ENCODE results near the gene ZFYVE1. TPM values are rescaled to one million over a fixed set of nuclear protein-coding genes. Genes with fewer than 3 reads are reported as not detected.

Gene ZFYVE1
- total and polyA plus RNA-seq, 2 of the 13 experiments (the other 11 are each of a cell fraction or from before 2014, with no cell fraction given) = 2.6 to 5.3 TPM

GRCh38 chr14:73000073-73000472, 26.8 kb downstream of the ZFYVE1 start (continued):
- TF ChIP-seq ATF3 (CRISPR knock-in tag; IDR thresholded peaks at IDR 0.05) = no peak

GRCh38 chr14:72999316-72999715, 27.6 kb downstream of the ZFYVE1 start:
- no peak overlapping the region for H3K9ac ChIP-seq (ENCODE audit: insufficient read depth, low read depth, low read length)
- ATAC-seq (no peak), DNase-seq (ENCODE audit: low spot score) (no peak), FAIRE-seq (no peak)
- H3K79me2 ChIP-seq (ENCODE audit: insufficient read depth, low read length) = no peaks in the 10 kb centered on the region
- H3K4me3 ChIP-seq (replicated peaks in 1 of 3; ENCODE audit: insufficient read depth in 1 of 3, low read depth in 2 of 3, low read length in 3 of 3) = no peak overlapping the region
- peaks cover 7 to 15% of the 10 kb centered on the region in 2 experiments for H3K36me3 ChIP-seq (replicated peaks in 1 of 2; ENCODE audit: control insufficient read depth in 1 of 2, insufficient read depth in 2 of 2, low read length in 2 of 2)
- CTCF ChIA-PET (ENCODE audit: low intra/inter-chr PET ratio, low total read pairs) = no interaction called here
- POLR2A ChIA-PET = interaction anchor here (1.2 kb wide), 1 partner anchor 59 kb away, joined by 3 read pairs; the partner anchor contains the start of gene RBM25
- intact Hi-C loops (cut with micrococcal nuclease; ENCODE audit: unreplicated experiment) = no loop called here
- WGBS (ENCODE audit: low lambda C conversion rate) = 88% methylated on average over 4 of the region's 4 CpGs
- BruUV-seq (replicated peaks) = no TSS peak
- H2AFZ ChIP-seq (ENCODE audit: low read length) = no peak overlapping the region
- TF ChIP-seq ZNF816 (CRISPR knock-in tag; IDR thresholded peaks at IDR 0.05; ENCODE audit: borderline replicate concordance) (no peak), EZH2 (conservative IDR thresholded peaks at IDR 0.05; ENCODE audit: low read depth, low read length) (no peak), ZNF224 (CRISPR knock-in tag; IDR thresholded peaks at IDR 0.05) (no peak), ZNF672 (CRISPR knock-in tag; IDR thresholded peaks at IDR 0.05) (no peak), PRPF4 (IDR thresholded peaks at IDR 0.05; ENCODE audit: low read depth, low read length, poor library complexity, severe bottlenecking) (no peak), MAFF (IDR thresholded peaks at IDR 0.05; ENCODE audit: low read depth, low read length) (no peak), RFXAP (CRISPR knock-in tag; IDR thresholded peaks at IDR 0.05; ENCODE audit: borderline replicate concordance) (no peak), ZBTB2 (CRISPR knock-in tag; IDR thresholded peaks at IDR 0.05; ENCODE audit: low read depth) (no peak), ZNF597 (CRISPR knock-in tag; IDR thresholded peaks at IDR 0.05) (no peak), MEF2D (CRISPR knock-in tag; IDR thresholded peaks at IDR 0.05) (no peak), HIC2 (CRISPR knock-in tag; IDR thresholded peaks at IDR 0.05; ENCODE audit: low read depth) (no peak), ZNF556 (CRISPR knock-in tag; IDR thresholded peaks at IDR 0.05; ENCODE audit: borderline replicate concordance) (no peak), STAG1 (CRISPR knock-in tag; IDR thresholded peaks at IDR 0.05) (no peak)
- no peaks in the 10 kb centered on the region for H3K9me3 ChIP-seq (ENCODE audit: low read length)
- H3K4me2 ChIP-seq (ENCODE audit: low read depth, low read length) = no peak overlapping the region
- no peak overlapping the region for H3K27ac ChIP-seq (ENCODE audit: extremely low read length, insufficient read depth, low read length)
- H3K27me3 ChIP-seq (ENCODE audit: control insufficient read depth in 1 of 2, insufficient read depth in 2 of 2, low read length in 2 of 2) = no peaks in the 10 kb centered on the region
- in situ Hi-C loops (cut with HindIII; ENCODE audit: extremely low pct_ligation_motif_present, low pct_unique_long_range_greater_than_20kb) = no loop called here
- H3K4me1 ChIP-seq (ENCODE audit: insufficient read depth, low read length) = no peaks in the 10 kb centered on the region
- H4K20me1 ChIP-seq (ENCODE audit: insufficient read depth, low read length) = no peaks in the 10 kb centered on the region

Data from HepG2 (cell line).